HepG2 (cell line): ENCODE data around the gene COA3. TPM values are rescaled to one million over a fixed set of nuclear protein-coding genes. Genes with fewer than 3 reads are reported as not detected.

Source experiments
- AGO2 ChIP-seq: fragments of 200-400 bp; formaldehyde crosslinking; optimal IDR thresholded peaks from 2 replicates; pipeline ENCODE3; 2017; ENCODE audit warnings: mild to moderate bottlenecking, low read depth, low read length, moderate library complexity
- HNRNPUL1 ChIP-seq: fragments of 200-400 bp; formaldehyde crosslinking; IDR thresholded peaks from 2 replicates; pipeline ENCODE4 v1.6.1; 2017; ENCODE audit warnings: low read depth, mild to moderate bottlenecking, low read length, moderate library complexity
- NFYC ChIP-seq: IDR thresholded peaks from 2 replicates; pipeline ENCODE4 v1.6.1; 2016; ENCODE audit warnings: missing genetic modification reagents, missing compliant biosample characterization
- NPAS2 ChIP-seq: sonication (generic); formaldehyde crosslinking; IDR thresholded peaks from 2 replicates; pipeline ENCODE4 v1.8.0; 2022; ENCODE audit warnings: mild to moderate bottlenecking, missing genetic modification reagents, borderline replicate concordance
- SNAI1 ChIP-seq: sonication (generic); formaldehyde crosslinking; IDR thresholded peaks from 2 replicates; pipeline ENCODE4 v1.5.0; 2020; ENCODE audit warnings: mild to moderate bottlenecking, missing genetic modification reagents, borderline replicate concordance
- WIZ ChIP-seq: sonication (generic); formaldehyde crosslinking; IDR thresholded peaks from 2 replicates; pipeline ENCODE4 v1.5.1; 2020; ENCODE audit warnings: mild to moderate bottlenecking, missing genetic modification reagents
- ZNF781 ChIP-seq: sonication (generic); formaldehyde crosslinking; IDR thresholded peaks from 2 replicates; pipeline ENCODE4 v1.5.1; 2020; ENCODE audit warnings: borderline replicate concordance, mild to moderate bottlenecking, missing genetic modification reagents; ENCODE audit errors: not compliant biosample characterization
- polyA plus RNA-seq, 8 experiments: library from polyadenylated mRNA; depleted of rRNA in 3 of 8; stranded (reverse) in 7 of 8; unstranded in 1 of 8; fragments of >200 nt; fragmentation: Illumina TruSeq in 4 of 8; extraction: Trizol in 4 of 8; gene quantifications; 2 replicates each; pipeline versions ENCODE4 v1.2.1 to v1.2.3, GENCODE V29; 2011 to 2016; ENCODE audit warnings: low read depth in 4 of 8, missing spikeins in 1 of 8, mixed read lengths in 1 of 8; ENCODE audit not compliant: insufficient read depth in 1 of 8
- total RNA-seq, 5 experiments: library from RNA; depleted of rRNA; stranded (reverse); fragments of >200 nt; fragmentation: Illumina TruSeq; extraction: Trizol; gene quantifications; 2 replicates each; pipeline ENCODE4 v1.2.3, GENCODE V29; 2016; ENCODE audit warnings: low read depth in 1 of 5
- TF ChIP-seq, protein P1 (sequence below): sonication (generic); formaldehyde crosslinking; IDR thresholded peaks from 2 replicates; pipeline ENCODE4 v1.4.0; 2020; ENCODE audit warnings: missing genetic modification reagents
- TF ChIP-seq, protein P2 (sequence below): sonication (generic); formaldehyde crosslinking; IDR thresholded peaks from 2 replicates; pipeline ENCODE4 v1.4.0; 2020; ENCODE audit warnings: low read depth, mild to moderate bottlenecking, missing genetic modification reagents
- TF ChIP-seq, protein P3 (sequence below): sonication (generic); formaldehyde crosslinking; IDR thresholded peaks from 2 replicates; pipeline ENCODE4 v1.9.0; 2021; ENCODE audit warnings: mild to moderate bottlenecking, missing genetic modification reagents

Gene COA3
- total and polyA plus RNA-seq, 2 of the 13 experiments (the other 11 are each of a cell fraction or from before 2014, with no cell fraction given): 133 to 202 TPM

DNA sequence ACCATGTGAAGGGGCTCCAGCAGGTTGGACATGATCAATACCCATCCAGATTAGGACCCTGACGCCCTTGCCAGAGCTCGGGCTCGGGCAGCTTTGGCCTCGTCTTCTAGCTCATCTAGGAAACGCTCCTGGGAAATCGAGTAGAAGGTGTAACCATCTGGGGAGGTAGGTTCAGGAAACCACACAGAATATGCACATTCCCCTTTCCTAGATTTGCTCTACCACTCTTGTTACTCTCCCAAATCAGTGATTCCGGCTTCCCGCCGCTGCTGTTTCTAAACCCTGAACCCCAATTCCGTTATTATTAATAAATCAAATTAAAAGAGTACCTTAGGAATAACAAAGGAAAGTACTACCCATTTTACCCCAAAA is 507 bp downstream of the COA3 start (continued):
- TF ChIP-seq, protein P1, sequence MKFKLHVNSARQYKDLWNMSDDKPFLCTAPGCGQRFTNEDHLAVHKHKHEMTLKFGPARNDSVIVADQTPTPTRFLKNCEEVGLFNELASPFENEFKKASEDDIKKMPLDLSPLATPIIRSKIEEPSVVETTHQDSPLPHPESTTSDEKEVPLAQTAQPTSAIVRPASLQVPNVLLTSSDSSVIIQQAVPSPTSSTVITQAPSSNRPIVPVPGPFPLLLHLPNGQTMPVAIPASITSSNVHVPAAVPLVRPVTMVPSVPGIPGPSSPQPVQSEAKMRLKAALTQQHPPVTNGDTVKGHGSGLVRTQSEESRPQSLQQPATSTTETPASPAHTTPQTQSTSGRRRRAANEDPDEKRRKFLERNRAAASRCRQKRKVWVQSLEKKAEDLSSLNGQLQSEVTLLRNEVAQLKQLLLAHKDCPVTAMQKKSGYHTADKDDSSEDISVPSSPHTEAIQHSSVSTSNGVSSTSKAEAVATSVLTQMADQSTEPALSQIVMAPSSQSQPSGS: no peak
- TF ChIP-seq WIZ (CRISPR knock-in tag): peak; percentile 8; the same call in 1 of the 2 replicates
- TF ChIP-seq, protein P2, sequence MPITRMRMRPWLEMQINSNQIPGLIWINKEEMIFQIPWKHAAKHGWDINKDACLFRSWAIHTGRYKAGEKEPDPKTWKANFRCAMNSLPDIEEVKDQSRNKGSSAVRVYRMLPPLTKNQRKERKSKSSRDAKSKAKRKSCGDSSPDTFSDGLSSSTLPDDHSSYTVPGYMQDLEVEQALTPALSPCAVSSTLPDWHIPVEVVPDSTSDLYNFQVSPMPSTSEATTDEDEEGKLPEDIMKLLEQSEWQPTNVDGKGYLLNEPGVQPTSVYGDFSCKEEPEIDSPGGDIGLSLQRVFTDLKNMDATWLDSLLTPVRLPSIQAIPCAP (CRISPR knock-in tag): no peak
- TF ChIP-seq, protein P3, sequence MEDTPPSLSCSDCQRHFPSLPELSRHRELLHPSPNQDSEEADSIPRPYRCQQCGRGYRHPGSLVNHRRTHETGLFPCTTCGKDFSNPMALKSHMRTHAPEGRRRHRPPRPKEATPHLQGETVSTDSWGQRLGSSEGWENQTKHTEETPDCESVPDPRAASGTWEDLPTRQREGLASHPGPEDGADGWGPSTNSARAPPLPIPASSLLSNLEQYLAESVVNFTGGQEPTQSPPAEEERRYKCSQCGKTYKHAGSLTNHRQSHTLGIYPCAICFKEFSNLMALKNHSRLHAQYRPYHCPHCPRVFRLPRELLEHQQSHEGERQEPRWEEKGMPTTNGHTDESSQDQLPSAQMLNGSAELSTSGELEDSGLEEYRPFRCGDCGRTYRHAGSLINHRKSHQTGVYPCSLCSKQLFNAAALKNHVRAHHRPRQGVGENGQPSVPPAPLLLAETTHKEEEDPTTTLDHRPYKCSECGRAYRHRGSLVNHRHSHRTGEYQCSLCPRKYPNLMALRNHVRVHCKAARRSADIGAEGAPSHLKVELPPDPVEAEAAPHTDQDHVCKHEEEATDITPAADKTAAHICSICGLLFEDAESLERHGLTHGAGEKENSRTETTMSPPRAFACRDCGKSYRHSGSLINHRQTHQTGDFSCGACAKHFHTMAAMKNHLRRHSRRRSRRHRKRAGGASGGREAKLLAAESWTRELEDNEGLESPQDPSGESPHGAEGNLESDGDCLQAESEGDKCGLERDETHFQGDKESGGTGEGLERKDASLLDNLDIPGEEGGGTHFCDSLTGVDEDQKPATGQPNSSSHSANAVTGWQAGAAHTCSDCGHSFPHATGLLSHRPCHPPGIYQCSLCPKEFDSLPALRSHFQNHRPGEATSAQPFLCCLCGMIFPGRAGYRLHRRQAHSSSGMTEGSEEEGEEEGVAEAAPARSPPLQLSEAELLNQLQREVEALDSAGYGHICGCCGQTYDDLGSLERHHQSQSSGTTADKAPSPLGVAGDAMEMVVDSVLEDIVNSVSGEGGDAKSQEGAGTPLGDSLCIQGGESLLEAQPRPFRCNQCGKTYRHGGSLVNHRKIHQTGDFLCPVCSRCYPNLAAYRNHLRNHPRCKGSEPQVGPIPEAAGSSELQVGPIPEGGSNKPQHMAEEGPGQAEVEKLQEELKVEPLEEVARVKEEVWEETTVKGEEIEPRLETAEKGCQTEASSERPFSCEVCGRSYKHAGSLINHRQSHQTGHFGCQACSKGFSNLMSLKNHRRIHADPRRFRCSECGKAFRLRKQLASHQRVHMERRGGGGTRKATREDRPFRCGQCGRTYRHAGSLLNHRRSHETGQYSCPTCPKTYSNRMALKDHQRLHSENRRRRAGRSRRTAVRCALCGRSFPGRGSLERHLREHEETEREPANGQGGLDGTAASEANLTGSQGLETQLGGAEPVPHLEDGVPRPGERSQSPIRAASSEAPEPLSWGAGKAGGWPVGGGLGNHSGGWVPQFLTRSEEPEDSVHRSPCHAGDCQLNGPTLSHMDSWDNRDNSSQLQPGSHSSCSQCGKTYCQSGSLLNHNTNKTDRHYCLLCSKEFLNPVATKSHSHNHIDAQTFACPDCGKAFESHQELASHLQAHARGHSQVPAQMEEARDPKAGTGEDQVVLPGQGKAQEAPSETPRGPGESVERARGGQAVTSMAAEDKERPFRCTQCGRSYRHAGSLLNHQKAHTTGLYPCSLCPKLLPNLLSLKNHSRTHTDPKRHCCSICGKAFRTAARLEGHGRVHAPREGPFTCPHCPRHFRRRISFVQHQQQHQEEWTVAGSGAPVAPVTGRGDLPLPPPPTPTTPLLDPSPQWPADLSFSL (CRISPR knock-in tag): no peak
- TF ChIP-seq NPAS2 (CRISPR knock-in tag): 0 out of 2 replicates have a peak, but pooled peaks have one; percentile 37
- peak; percentile 74; the same call in 1 of the 2 replicates for TF ChIP-seq SNAI1 (CRISPR knock-in tag)
- no peak for TF ChIP-seq ZNF781 (CRISPR knock-in tag)
- no peak for TF ChIP-seq AGO2
- no peak for TF ChIP-seq HNRNPUL1
- no peak for TF ChIP-seq NFYC (CRISPR knock-in tag)
